Endothelial cell of umbilical vein (primary cell): ENCODE measurements around the gene NEK6. TPM values are rescaled to one million over a fixed set of nuclear protein-coding genes. Genes with fewer than 3 reads are reported as not detected.

Experiments
- BruUV-seq: library from RNA; stranded (reverse); fragments of 400-500 nt; replicated peaks from 2 replicates; lab custom pipeline; 2021; lab: Mats Ljungman, UMichigan
- CTCF ChIA-PET: fragments of 300-600, 350-600 bp; sonication (Branson Sonifier 250); formaldehyde crosslinking; loops from one replicate; lab custom pipeline; 2021; ENCODE audit warnings: antibody characterized with exemption, inconsistent platforms; lab: Charles Lee
- POLR2A ChIA-PET: fragments of 300-600, 350-600 bp; sonication (Branson Sonifier 250); formaldehyde crosslinking; loops from one replicate; lab custom pipeline; 2021; ENCODE audit warnings: antibody characterized with exemption, inconsistent platforms; lab: Charles Lee
- DNase-seq: peaks from one replicate; pipeline ENCODE4 v3.0.0-alpha.2; 2011; ENCODE audit warnings: low read depth, low spot score
- FAIRE-seq: peaks from 2 replicates; lab custom pipeline; 2011; peaks lifted over from hg19 to GRCh38; lab: Jason Lieb, UNC
- H2AFZ ChIP-seq: 2 replicates; pipeline ENCODE4 v1.6.0; 2012; ENCODE audit warnings: low read depth, low read length, control low read depth, inconsistent platforms
- H3K27ac ChIP-seq: 2 replicates; pipeline ENCODE4 v1.5.1; 2011; ENCODE audit warnings: low read depth, mild to moderate bottlenecking, control low read depth, low read length, moderate library complexity; ENCODE audit not compliant: insufficient read depth
- H3K27me3 ChIP-seq, 2 experiments: 2 replicates each; pipeline versions ENCODE4 v1.6.0 to v1.6.1; 2011; ENCODE audit warnings: low read length in 2 of 2, mixed read lengths in 1 of 2; ENCODE audit not compliant: control insufficient read depth in 2 of 2, insufficient read depth in 2 of 2
- H3K36me3 ChIP-seq, 2 experiments: 2 replicates in 1 of 2; 3 replicates in 1 of 2; pipeline ENCODE4 v1.5.1; 2011; ENCODE audit warnings: low read length in 2 of 2, mild to moderate bottlenecking in 1 of 2, moderate library complexity in 1 of 2; ENCODE audit not compliant: control insufficient read depth in 2 of 2, insufficient read depth in 2 of 2; ENCODE audit errors: extremely low read depth in 1 of 2
- H3K4me1 ChIP-seq: 3 replicates; pipeline ENCODE4 v1.5.1; 2011; ENCODE audit warnings: mild to moderate bottlenecking, low read length; ENCODE audit not compliant: control insufficient read depth, insufficient read depth; ENCODE audit errors: extremely low read depth
- H3K4me2 ChIP-seq: 2 replicates; pipeline ENCODE4 v1.6.1; 2011; ENCODE audit warnings: low read length, control low read depth, mixed read lengths; ENCODE audit not compliant: insufficient read depth
- H3K4me3 ChIP-seq, 3 experiments: fragments of 200-600 bp in 1 of 3; sonication (generic), shearing (Covaris generic) in 1 of 3; replicated peaks in 1 of 3; 2 replicates each; pipeline ENCODE4 v1.5.1; 2011 to 2016; ENCODE audit warnings: control low read depth in 3 of 3, low read length in 3 of 3, mild to moderate bottlenecking in 2 of 3, inconsistent platforms in 1 of 3, low read depth in 1 of 3, moderate library complexity in 1 of 3; ENCODE audit not compliant: insufficient read depth in 1 of 3
- H3K79me2 ChIP-seq: 2 replicates; pipeline ENCODE4 v1.6.0; 2012; ENCODE audit warnings: low read length, inconsistent platforms; ENCODE audit not compliant: control insufficient read depth, insufficient read depth
- H3K9ac ChIP-seq: replicated peaks from 2 replicates; pipeline ENCODE3; 2011; ENCODE audit warnings: low read length, control low read depth; ENCODE audit not compliant: insufficient read depth; ENCODE audit errors: extremely low read depth
- H3K9me1 ChIP-seq: replicated peaks from 3 replicates; pipeline ENCODE4 v1.6.0; 2011; ENCODE audit warnings: mild to moderate bottlenecking, low read length; ENCODE audit not compliant: control insufficient read depth, insufficient read depth; ENCODE audit errors: extremely low read depth
- H3K9me3 ChIP-seq: replicated peaks from 2 replicates; pipeline ENCODE4 v1.5.1; 2012; ENCODE audit warnings: low read length, inconsistent platforms; ENCODE audit not compliant: control insufficient read depth, insufficient read depth
- H4K20me1 ChIP-seq: replicated peaks from 2 replicates; pipeline ENCODE3; 2011; ENCODE audit warnings: mild to moderate bottlenecking, low read length; ENCODE audit not compliant: control insufficient read depth, insufficient read depth; ENCODE audit errors: extremely low read depth
- EZH2 ChIP-seq: IDR thresholded peaks from 2 replicates; pipeline ENCODE4 v1.6.1; 2012; ENCODE audit warnings: borderline replicate concordance, low read depth, mild to moderate bottlenecking, moderate library complexity, low read length, inconsistent platforms; ENCODE audit not compliant: severe bottlenecking
- FOS ChIP-seq: IDR thresholded peaks from 2 replicates; pipeline ENCODE4 v1.6.1; 2011; ENCODE audit warnings: mild to moderate bottlenecking, low read length, moderate library complexity, borderline replicate concordance; ENCODE audit not compliant: insufficient read depth
- GATA2 ChIP-seq: IDR thresholded peaks from 2 replicates; pipeline ENCODE4 v1.7.0; 2011; ENCODE audit warnings: low read depth, mild to moderate bottlenecking, moderate library complexity, mixed read lengths, low read length; ENCODE audit not compliant: insufficient read length, insufficient read depth
- JUN ChIP-seq: IDR thresholded peaks from 2 replicates; pipeline ENCODE4 v1.6.1; 2011; ENCODE audit warnings: borderline replicate concordance, low read depth; ENCODE audit not compliant: insufficient read length, insufficient read depth
- MYC ChIP-seq: IDR thresholded peaks from one replicate; pipeline ENCODE4 v1.6.1; 2011; ENCODE audit warnings: mild to moderate bottlenecking, low read depth, low read length
- POLR2A ChIP-seq: IDR thresholded peaks from 2 replicates; pipeline ENCODE4 v1.6.1; 2012; ENCODE audit warnings: low read depth, mild to moderate bottlenecking, control low read depth, low read length
- POLR2AphosphoS5 ChIP-seq: IDR thresholded peaks from 2 replicates; pipeline ENCODE4 v1.6.1; 2012; ENCODE audit warnings: low read depth, mild to moderate bottlenecking, control low read depth, low read length, moderate library complexity; ENCODE audit not compliant: insufficient read depth
- dilution Hi-C: fragments of 300-500 bp; cut with MboI; formaldehyde crosslinking; loops from one replicate; pipeline ENCODE4 v1.15.0; 2019; ENCODE audit warnings: low sequenced_read_pairs; ENCODE audit not compliant: extremely low pct_ligation_motif_present
- intact Hi-C: fragments of 100-400 bp; cut with micrococcal nuclease; formaldehyde crosslinking; loops from one replicate; pipeline ENCODE4 v1.10.0; 2022
- polyA plus RNA-seq, 4 experiments: library from polyadenylated mRNA; depleted of rRNA in 3 of 4; stranded (reverse) in 3 of 4; unstranded in 1 of 4; fragments of >200 nt; gene quantifications; 2 replicates each; pipeline versions ENCODE4 v1.2.1 to v1.2.3, GENCODE V29; 2011 to 2012; ENCODE audit warnings: missing spikeins in 1 of 4
- total RNA-seq: library from RNA; stranded (reverse); gene quantifications from 2 replicates; pipeline ENCODE4 v1.2.3, GENCODE V29; 2021
- TF ChIP-seq, protein P1 (sequence below), 2 donors: IDR thresholded peaks; 1 replicate in 1 of 2; 2 replicates in 1 of 2; pipeline ENCODE4 v1.5.1; 2011; ENCODE audit warnings: low read length in 2 of 2, mild to moderate bottlenecking in 2 of 2, moderate library complexity in 2 of 2, control low read depth in 1 of 2, inconsistent platforms in 1 of 2, low read depth in 1 of 2; ENCODE audit not compliant: insufficient read depth in 1 of 2; ENCODE audit errors: extremely low read depth in 1 of 2
- TF ChIP-seq, protein P2 (sequence below): IDR thresholded peaks from 2 replicates; pipeline ENCODE4 v1.6.1; 2011; ENCODE audit not compliant: insufficient read depth, insufficient read length

Gene NEK6
- total and polyA plus RNA-seq, 2 donors (not counting 3 experiments of a cell fraction or from before 2014, with no cell fraction given): 64.3 to 67.1 TPM

DNA sequence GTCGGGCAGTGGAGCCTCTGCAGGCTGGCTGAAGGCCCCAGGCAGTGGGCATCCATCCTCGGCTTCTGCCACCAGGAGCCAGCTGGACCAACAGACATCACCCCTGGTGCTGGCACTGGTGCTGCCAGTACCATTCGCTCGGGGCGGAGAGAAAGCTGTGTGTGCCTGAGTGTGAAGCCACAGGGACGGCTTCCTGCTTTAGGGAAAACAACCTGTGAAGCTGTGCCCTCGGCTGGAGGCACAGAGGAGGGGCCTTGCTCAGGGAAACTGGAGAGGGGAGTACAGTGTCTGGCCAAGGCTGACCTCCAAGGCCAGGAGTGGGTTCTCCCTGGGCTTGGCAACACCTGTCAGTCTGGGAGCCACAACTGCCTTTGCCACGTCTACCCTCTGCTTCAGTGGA is 38.3 kb downstream of the NEK6 start:
- H3K4me1 ChIP-seq: peaks cover 70% of the 10 kb centered on the region
- no peak for DNase-seq
- H3K27ac ChIP-seq: peak overlapping the region; percentile 62
- H3K9me1 ChIP-seq: no peaks in the 10 kb centered on the region
- peaks cover 0 to 1% of the 10 kb centered on the region in 2 experiments for H3K36me3 ChIP-seq
- H3K79me2 ChIP-seq: peaks cover 87% of the 10 kb centered on the region
- no peak overlapping the region for H3K9ac ChIP-seq
- dilution Hi-C loops: no loop called here
- no TSS peak for BruUV-seq
- H2AFZ ChIP-seq: no peak overlapping the region
- intact Hi-C loops: loop anchor here (2.0 kb wide), 1 partner anchor 15 kb away; no protein-coding TSS in a partner anchor
- no peak for FAIRE-seq
- H3K27me3 ChIP-seq: no peaks in the 10 kb centered on the region
- POLR2A ChIA-PET: no interaction called here
- TF ChIP-seq, protein P1, sequence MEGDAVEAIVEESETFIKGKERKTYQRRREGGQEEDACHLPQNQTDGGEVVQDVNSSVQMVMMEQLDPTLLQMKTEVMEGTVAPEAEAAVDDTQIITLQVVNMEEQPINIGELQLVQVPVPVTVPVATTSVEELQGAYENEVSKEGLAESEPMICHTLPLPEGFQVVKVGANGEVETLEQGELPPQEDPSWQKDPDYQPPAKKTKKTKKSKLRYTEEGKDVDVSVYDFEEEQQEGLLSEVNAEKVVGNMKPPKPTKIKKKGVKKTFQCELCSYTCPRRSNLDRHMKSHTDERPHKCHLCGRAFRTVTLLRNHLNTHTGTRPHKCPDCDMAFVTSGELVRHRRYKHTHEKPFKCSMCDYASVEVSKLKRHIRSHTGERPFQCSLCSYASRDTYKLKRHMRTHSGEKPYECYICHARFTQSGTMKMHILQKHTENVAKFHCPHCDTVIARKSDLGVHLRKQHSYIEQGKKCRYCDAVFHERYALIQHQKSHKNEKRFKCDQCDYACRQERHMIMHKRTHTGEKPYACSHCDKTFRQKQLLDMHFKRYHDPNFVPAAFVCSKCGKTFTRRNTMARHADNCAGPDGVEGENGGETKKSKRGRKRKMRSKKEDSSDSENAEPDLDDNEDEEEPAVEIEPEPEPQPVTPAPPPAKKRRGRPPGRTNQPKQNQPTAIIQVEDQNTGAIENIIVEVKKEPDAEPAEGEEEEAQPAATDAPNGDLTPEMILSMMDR (IDR thresholded peaks at IDR 0.05; ENCODE audit: extremely low read depth in 1 of 2, insufficient read depth in 1 of 2, low read depth in 1 of 2, low read length in 2 of 2): no peak
- no peak for TF ChIP-seq GATA2
- no peak for TF ChIP-seq POLR2AphosphoS5
- TF ChIP-seq, protein P2, sequence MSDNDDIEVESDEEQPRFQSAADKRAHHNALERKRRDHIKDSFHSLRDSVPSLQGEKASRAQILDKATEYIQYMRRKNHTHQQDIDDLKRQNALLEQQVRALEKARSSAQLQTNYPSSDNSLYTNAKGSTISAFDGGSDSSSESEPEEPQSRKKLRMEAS: no peak
- no peak for TF ChIP-seq EZH2
- TF ChIP-seq JUN: no peak
- TF ChIP-seq FOS: no peak
- no peak for TF ChIP-seq MYC
- no peak for TF ChIP-seq POLR2A
- CTCF ChIA-PET: interaction anchor here (1.3 to 2.7 kb wide), 2 partner anchors 162 to 170 kb away, joined by 6 to 18 read pairs; no protein-coding TSS in a partner anchor
- H3K4me3 ChIP-seq: no peak overlapping the region
- no peak overlapping the region for H3K4me2 ChIP-seq
- H3K9me3 ChIP-seq: no peaks in the 10 kb centered on the region
- no peaks in the 10 kb centered on the region for H4K20me1 ChIP-seq
